ENCODE results near the gene HABP2.

Gene HABP2

DNA sequence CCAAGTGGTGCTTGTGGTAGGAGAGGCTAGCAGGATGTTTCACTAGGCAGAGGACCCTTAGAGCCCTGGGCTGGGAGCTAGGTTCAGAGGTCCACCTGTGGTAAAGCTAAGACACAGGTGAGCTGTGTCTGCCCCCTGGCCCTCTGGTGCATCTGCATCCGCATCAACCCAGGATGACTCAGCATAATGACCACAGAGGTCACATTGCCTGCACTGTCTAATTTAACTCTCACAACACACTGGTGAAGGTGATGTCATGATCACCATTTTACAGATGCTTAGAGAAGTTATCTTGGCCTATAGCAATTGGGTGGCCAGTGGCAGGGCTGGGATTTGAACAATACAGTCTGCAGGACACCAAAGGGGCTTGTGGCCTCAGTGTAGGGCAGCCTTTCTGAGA lies 33.1 kb downstream of the HABP2 start:
- DNase-seq (ENCODE audit: insufficient read length): no peak
- TF ChIP-seq TAF1 (IDR thresholded peaks at IDR 0.05; ENCODE audit: borderline replicate concordance, low read depth, low read length) (no peak), POLR2AphosphoS5 (IDR thresholded peaks at IDR 0.05; ENCODE audit: low read depth, low read length) (no peak), POLR2A (IDR thresholded peaks at IDR 0.05; ENCODE audit: low read depth, low read length) (no peak)
- FAIRE-seq: no peak

DNA sequence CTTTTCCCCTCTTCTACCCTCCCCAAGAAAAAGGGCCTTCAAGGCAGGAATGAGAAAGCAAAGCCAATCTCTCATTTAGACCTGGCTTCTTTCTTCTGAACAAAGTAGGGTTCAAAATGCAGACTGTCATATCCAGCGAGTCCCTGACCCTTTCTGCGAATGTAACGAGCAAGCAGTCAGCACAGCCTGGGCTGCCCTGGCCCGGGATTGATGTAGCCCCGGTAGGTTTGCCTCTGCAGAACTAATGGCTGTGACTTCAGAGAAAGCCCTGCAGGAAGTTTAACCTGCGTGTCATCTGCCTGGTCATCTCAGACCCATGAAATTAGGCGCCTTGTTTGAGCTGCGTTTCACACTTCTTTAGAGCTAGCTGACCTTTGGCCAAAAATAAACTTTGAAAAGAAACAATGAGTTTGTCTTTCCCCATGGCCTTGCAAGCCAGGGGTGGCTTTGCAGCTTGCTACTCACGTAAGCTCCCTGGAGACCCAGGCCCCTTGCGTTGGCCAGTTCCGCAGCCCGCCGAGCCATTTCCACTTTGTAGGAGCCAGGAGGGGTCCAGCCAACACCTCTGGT lies 36.4 kb downstream of the HABP2 start:
- no peak for DNase-seq (ENCODE audit: insufficient read length)

DNA sequence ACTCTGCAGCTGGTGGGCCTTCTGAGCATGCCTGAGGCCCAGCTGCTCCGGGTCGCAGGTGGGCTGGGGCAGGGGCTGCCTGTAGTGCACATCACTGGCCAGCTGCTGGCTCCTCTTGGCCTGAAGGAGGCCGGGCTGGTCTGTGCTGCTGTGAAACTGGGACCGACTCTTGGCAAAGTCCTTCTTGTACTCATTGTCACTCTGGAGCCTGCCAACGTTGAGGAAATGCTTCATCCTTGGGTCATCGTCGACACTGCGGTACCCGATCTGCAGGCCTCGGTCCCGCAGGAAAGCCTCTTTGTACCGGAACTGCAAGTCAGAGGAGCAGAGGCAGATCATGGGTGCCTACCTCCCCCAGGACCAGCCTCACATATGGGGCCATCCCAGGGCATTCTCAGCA lies 37.7 kb downstream of the HABP2 start:
- DNase-seq (ENCODE audit: insufficient read length): no peak
- TF ChIP-seq TAF1 (IDR thresholded peaks at IDR 0.05; ENCODE audit: borderline replicate concordance, low read depth, low read length): no peak
- TF ChIP-seq POLR2AphosphoS5 (IDR thresholded peaks at IDR 0.05; ENCODE audit: low read depth, low read length): no peak
- no peak for TF ChIP-seq POLR2A (IDR thresholded peaks at IDR 0.05; ENCODE audit: low read depth, low read length)
- no peak for FAIRE-seq

More for the DNA sequence above, 36.4 kb downstream of the HABP2 start:
- TF ChIP-seq POLR2AphosphoS5 (IDR thresholded peaks at IDR 0.05; ENCODE audit: low read depth, low read length): no peak
- no peak for TF ChIP-seq POLR2A (IDR thresholded peaks at IDR 0.05; ENCODE audit: low read depth, low read length)
- TF ChIP-seq TAF1 (IDR thresholded peaks at IDR 0.05; ENCODE audit: borderline replicate concordance, low read depth, low read length): no peak
- FAIRE-seq: no peak

- no peak for DNase-seq (ENCODE audit: insufficient read length)
- TF ChIP-seq POLR2A (IDR thresholded peaks at IDR 0.05; ENCODE audit: low read depth, low read length) (no peak), POLR2AphosphoS5 (IDR thresholded peaks at IDR 0.05; ENCODE audit: low read depth, low read length) (no peak), TAF1 (IDR thresholded peaks at IDR 0.05; ENCODE audit: borderline replicate concordance, low read depth, low read length) (no peak)
- FAIRE-seq: no peak
Observed at GRCh38 chr10:113592380-113592779, 39.5 kb downstream of the HABP2 start.

GRCh38 chr10:113594652-113595051 lies 41.8 kb downstream of the HABP2 start:
- TF ChIP-seq POLR2A (IDR thresholded peaks at IDR 0.05; ENCODE audit: low read depth, low read length): no peak
- no peak for TF ChIP-seq POLR2AphosphoS5 (IDR thresholded peaks at IDR 0.05; ENCODE audit: low read depth, low read length)
- TF ChIP-seq TAF1 (IDR thresholded peaks at IDR 0.05; ENCODE audit: borderline replicate concordance, low read depth, low read length): no peak
- no peak for DNase-seq (ENCODE audit: insufficient read length)

GRCh38 chr10:113600569-113600968 lies 47.7 kb downstream of the HABP2 start:
- no peak for FAIRE-seq
- DNase-seq (ENCODE audit: insufficient read length): no peak
- TF ChIP-seq POLR2A (IDR thresholded peaks at IDR 0.05; ENCODE audit: low read depth, low read length) (no peak), POLR2AphosphoS5 (IDR thresholded peaks at IDR 0.05; ENCODE audit: low read depth, low read length) (no peak), TAF1 (IDR thresholded peaks at IDR 0.05; ENCODE audit: borderline replicate concordance, low read depth, low read length) (no peak)

More at GRCh38 chr10:113594652-113595051, 41.8 kb downstream of the HABP2 start:
- no peak for FAIRE-seq

GRCh38 chr10:113603057-113603777 lies 50.4 kb downstream of the HABP2 start:
- DNase-seq (ENCODE audit: insufficient read length): no peak
- no peak for FAIRE-seq

GRCh38 chr10:113604572-113604971 lies 51.7 kb downstream of the HABP2 start:
- TF ChIP-seq POLR2A (IDR thresholded peaks at IDR 0.05; ENCODE audit: low read depth, low read length) (no peak), TAF1 (IDR thresholded peaks at IDR 0.05; ENCODE audit: borderline replicate concordance, low read depth, low read length) (no peak), POLR2AphosphoS5 (IDR thresholded peaks at IDR 0.05; ENCODE audit: low read depth, low read length) (no peak)
- FAIRE-seq: no peak

More at GRCh38 chr10:113603057-113603777, 50.4 kb downstream of the HABP2 start:
- TF ChIP-seq POLR2A (IDR thresholded peaks at IDR 0.05; ENCODE audit: low read depth, low read length) (no peak), TAF1 (IDR thresholded peaks at IDR 0.05; ENCODE audit: borderline replicate concordance, low read depth, low read length) (no peak), POLR2AphosphoS5 (IDR thresholded peaks at IDR 0.05; ENCODE audit: low read depth, low read length) (no peak)

GRCh38 chr10:113605268-113605978 lies 52.6 kb downstream of the HABP2 start:
- DNase-seq (ENCODE audit: insufficient read length) (no peak), FAIRE-seq (no peak)
- TF ChIP-seq POLR2A (IDR thresholded peaks at IDR 0.05; ENCODE audit: low read depth, low read length): no peak
- no peak for TF ChIP-seq TAF1 (IDR thresholded peaks at IDR 0.05; ENCODE audit: borderline replicate concordance, low read depth, low read length)
- no peak for TF ChIP-seq POLR2AphosphoS5 (IDR thresholded peaks at IDR 0.05; ENCODE audit: low read depth, low read length)

More at GRCh38 chr10:113604572-113604971, 51.7 kb downstream of the HABP2 start:
- DNase-seq (ENCODE audit: insufficient read length): no peak

DNA sequence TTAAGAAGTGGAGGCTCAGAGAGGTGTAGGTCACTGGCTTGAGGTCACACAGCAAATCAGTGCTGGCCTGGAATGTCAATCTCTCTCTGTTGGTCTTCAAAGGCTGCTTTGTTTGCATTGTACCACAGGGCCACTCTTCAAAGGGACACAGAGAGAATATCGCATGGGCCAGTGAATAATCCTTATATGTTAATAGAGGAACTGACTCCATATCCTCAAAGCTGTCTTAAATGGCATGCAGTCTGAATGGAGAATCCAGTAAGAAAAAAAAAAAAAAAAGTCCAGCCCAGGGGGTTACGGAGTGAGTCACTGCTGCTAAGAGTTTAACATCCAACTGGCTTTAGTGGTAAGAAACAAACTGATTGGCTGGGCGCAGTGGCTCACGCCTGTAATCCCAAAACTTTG lies 56.9 kb downstream of the HABP2 start:
- no peak for FAIRE-seq
- no peak for DNase-seq (ENCODE audit: insufficient read length)
- no peak for TF ChIP-seq TAF1 (IDR thresholded peaks at IDR 0.05; ENCODE audit: borderline replicate concordance, low read depth, low read length)
- no peak for TF ChIP-seq POLR2AphosphoS5 (IDR thresholded peaks at IDR 0.05; ENCODE audit: low read depth, low read length)
- no peak for TF ChIP-seq POLR2A (IDR thresholded peaks at IDR 0.05; ENCODE audit: low read depth, low read length)
